GM23338 (cell line): ENCODE data around the gene RABGAP1L. TPM values are rescaled to one million over a fixed set of nuclear protein-coding genes. Genes with fewer than 3 reads are reported as not detected.

Experiments
- ATAC-seq: fragments of 200-7000 bp; cut with Tn5 transposase; 3 replicates; pipeline ENCODE4 v1.9.1; 2020
- DNase-seq: peaks from one replicate; pipeline ENCODE4 v3.0.0-alpha.2; 2015; ENCODE audit warnings: low spot score
- H2AFZ ChIP-seq: fragments of 200-600 bp; sonication (generic); 2 replicates; pipeline ENCODE4 v1.8.0; 2016; ENCODE audit warnings: antibody characterized with exemption, mild to moderate bottlenecking, moderate library complexity
- H3F3A ChIP-seq: fragments of 200-600 bp; sonication (generic); replicated peaks from 2 replicates; pipeline ENCODE4 v1.8.0; 2017; ENCODE audit warnings: antibody characterized with exemption, mixed run types, low read depth
- H3K27ac ChIP-seq: fragments of 200-600 bp; sonication (generic); 2 replicates; pipeline ENCODE4 v1.6.1; 2016; ENCODE audit warnings: low read depth
- H3K27me3 ChIP-seq: fragments of 200-600 bp; sonication (generic); 2 replicates; pipeline ENCODE4 v1.8.0; 2016; ENCODE audit warnings: mild to moderate bottlenecking, mixed run types, moderate library complexity; ENCODE audit not compliant: insufficient read depth
- H3K36me3 ChIP-seq: fragments of 200-600 bp; sonication (generic); 2 replicates; pipeline ENCODE4 v1.8.0; 2016; ENCODE audit warnings: mild to moderate bottlenecking; ENCODE audit not compliant: insufficient read depth
- H3K4me1 ChIP-seq: fragments of 200-600 bp; sonication (generic); 2 replicates; pipeline ENCODE4 v1.8.0; 2016; ENCODE audit warnings: mild to moderate bottlenecking, moderate library complexity; ENCODE audit not compliant: insufficient read depth
- H3K4me2 ChIP-seq: fragments of 200-600 bp; sonication (generic); 2 replicates; pipeline ENCODE4 v1.7.1; 2017; ENCODE audit warnings: mixed run types
- H3K4me3 ChIP-seq: fragments of 200-600 bp; sonication (generic); 2 replicates; pipeline ENCODE4 v1.6.1; 2016; ENCODE audit warnings: mixed run types
- H3K79me2 ChIP-seq: fragments of 200-600 bp; sonication (generic); replicated peaks from 2 replicates; pipeline ENCODE4 v1.8.0; 2017; ENCODE audit warnings: mild to moderate bottlenecking; ENCODE audit not compliant: insufficient read depth
- H3K9me2 ChIP-seq: fragments of 200-600 bp; sonication (generic); 2 replicates; pipeline ENCODE4 v1.8.0; 2017; ENCODE audit not compliant: insufficient read depth
- H4K20me1 ChIP-seq: fragments of 200-600 bp; sonication (generic); replicated peaks from 2 replicates; pipeline ENCODE4 v1.8.0; 2017; ENCODE audit warnings: mild to moderate bottlenecking; ENCODE audit not compliant: insufficient read depth
- H3K27ac Mint-ChIP-seq: 2 replicates; pipeline ENCODE4 v1.8.0; 2020; ENCODE audit warnings: inconsistent platforms, mild to moderate bottlenecking, moderate library complexity, mixed read lengths
- H3K27me3 Mint-ChIP-seq: 3 replicates; pipeline ENCODE4 v1.8.0; 2022; ENCODE audit warnings: low read depth, mild to moderate bottlenecking, moderate library complexity, mixed read lengths, inconsistent platforms; ENCODE audit not compliant: insufficient read depth, poor library complexity
- H3K36me3 Mint-ChIP-seq: 3 replicates; pipeline ENCODE4 v1.8.0; 2021; ENCODE audit warnings: low read depth, mild to moderate bottlenecking, inconsistent platforms, moderate library complexity, mixed read lengths
- H3K4me1 Mint-ChIP-seq: 3 replicates; pipeline ENCODE4 v1.8.0; 2020; ENCODE audit warnings: mild to moderate bottlenecking, inconsistent platforms, mixed read lengths
- H3K4me3 Mint-ChIP-seq: 3 replicates; pipeline ENCODE4 v1.8.0; 2021; ENCODE audit warnings: moderate library complexity, mild to moderate bottlenecking, inconsistent platforms, mixed read lengths
- H3K9me3 Mint-ChIP-seq: 3 replicates; pipeline ENCODE4 v1.8.0; 2020; ENCODE audit warnings: moderate library complexity, mild to moderate bottlenecking, inconsistent platforms, mixed read lengths
- ETS1 ChIP-seq: IDR thresholded peaks from 2 replicates; pipeline ENCODE4 v1.6.1; 2016; ENCODE audit warnings: antibody characterized with exemption
- EZH2 ChIP-seq: fragments of 200-600 bp; sonication (generic); IDR thresholded peaks from one replicate; pipeline ENCODE4 v1.8.0; 2017; ENCODE audit warnings: antibody characterized with exemption, mild to moderate bottlenecking, low read depth; ENCODE audit not compliant: unreplicated experiment
- POLR2AphosphoS5 ChIP-seq: IDR thresholded peaks from 2 replicates; pipeline ENCODE4 v1.6.1; 2016; ENCODE audit warnings: antibody characterized with exemption, low read depth
- ZNF114 ChIP-seq: fragments of 250-450 bp; sonication (Bioruptor Pico); IDR thresholded peaks from 2 replicates; pipeline ENCODE4 v1.5.0; 2020; ENCODE audit warnings: mild to moderate bottlenecking, moderate library complexity
- polyA plus RNA-seq: library from polyadenylated mRNA; unstranded; fragments of >200 nt; fragmentation: Nextera tagmentation; extraction: Ambion mirVana; gene quantifications from 2 replicates; pipeline ENCODE4 v1.2.1, GENCODE V29; 2016
- total RNA-seq: library from RNA; depleted of rRNA; stranded (reverse); fragments of >200 nt; shearing (Covaris generic); gene quantifications from 2 replicates; pipeline ENCODE4 v1.2.3, GENCODE V29; 2014
- TF ChIP-seq, protein P1 (sequence below): fragments of 250-450 bp; sonication (Bioruptor Pico); IDR thresholded peaks from 2 replicates; pipeline ENCODE4 v1.5.0; 2020; ENCODE audit warnings: mild to moderate bottlenecking, moderate library complexity

Gene RABGAP1L
- total and polyA plus RNA-seq, 2 experiments from 2014 or later = 83.2 to 136 TPM

DNA sequence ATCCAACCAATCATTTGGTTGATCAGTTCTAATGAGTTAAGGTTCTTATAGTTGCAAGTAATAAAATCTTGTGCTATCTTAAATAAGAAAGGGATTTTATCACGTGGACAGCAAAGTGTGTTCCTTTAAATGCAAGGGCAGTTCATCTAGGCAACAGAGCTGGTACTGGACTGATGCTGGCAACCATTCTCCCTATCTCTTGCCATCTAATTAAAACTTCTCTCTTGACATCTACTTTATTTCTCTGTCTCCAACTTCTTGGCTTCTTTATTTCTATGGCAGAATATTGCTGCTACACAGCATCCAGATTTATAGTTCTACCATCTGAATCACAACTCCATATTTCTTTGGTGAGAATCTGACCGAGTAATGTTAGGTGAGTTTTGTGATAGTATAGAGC is 725.2 kb downstream of the RABGAP1L start:
- Histone ChIP-seq H3F3A (peaks cover 7% of the 10 kb centered on the region; the same call in 1 of the 2 replicates), H3K36me3 (peaks cover 50% of the 10 kb centered on the region), H3K9me2 (no peaks in the 10 kb centered on the region), H3K4me1 (0 out of 2 replicates have a peak, but pooled peaks cover 10% of the 10 kb centered on the region), H3K79me2 (peaks cover 100% of the 10 kb centered on the region), H3K4me2 (no peak overlapping the region), H3K27ac (peak overlapping the region; percentile 80; the same call in 1 of the 2 replicates), H4K20me1 (peaks cover 34% of the 10 kb centered on the region), H3K27me3 (no peaks in the 10 kb centered on the region), H3K4me3 (no peak overlapping the region), H2AFZ (no peak overlapping the region)
- Mint-ChIP-seq H3K4me3 (no peak overlapping the region), H3K9me3 (no peaks in the 10 kb centered on the region), H3K4me1 (peaks cover 24% of the 10 kb centered on the region), H3K27ac (no peak overlapping the region), H3K27me3 (no peaks in the 10 kb centered on the region), H3K36me3 (peaks cover 89% of the 10 kb centered on the region)
- DNase-seq (no peak), ATAC-seq (no peak)
- TF ChIP-seq POLR2AphosphoS5 = no peak
- no peak for TF ChIP-seq ZNF114 (CRISPR knock-in tag)
- TF ChIP-seq, protein P1, sequence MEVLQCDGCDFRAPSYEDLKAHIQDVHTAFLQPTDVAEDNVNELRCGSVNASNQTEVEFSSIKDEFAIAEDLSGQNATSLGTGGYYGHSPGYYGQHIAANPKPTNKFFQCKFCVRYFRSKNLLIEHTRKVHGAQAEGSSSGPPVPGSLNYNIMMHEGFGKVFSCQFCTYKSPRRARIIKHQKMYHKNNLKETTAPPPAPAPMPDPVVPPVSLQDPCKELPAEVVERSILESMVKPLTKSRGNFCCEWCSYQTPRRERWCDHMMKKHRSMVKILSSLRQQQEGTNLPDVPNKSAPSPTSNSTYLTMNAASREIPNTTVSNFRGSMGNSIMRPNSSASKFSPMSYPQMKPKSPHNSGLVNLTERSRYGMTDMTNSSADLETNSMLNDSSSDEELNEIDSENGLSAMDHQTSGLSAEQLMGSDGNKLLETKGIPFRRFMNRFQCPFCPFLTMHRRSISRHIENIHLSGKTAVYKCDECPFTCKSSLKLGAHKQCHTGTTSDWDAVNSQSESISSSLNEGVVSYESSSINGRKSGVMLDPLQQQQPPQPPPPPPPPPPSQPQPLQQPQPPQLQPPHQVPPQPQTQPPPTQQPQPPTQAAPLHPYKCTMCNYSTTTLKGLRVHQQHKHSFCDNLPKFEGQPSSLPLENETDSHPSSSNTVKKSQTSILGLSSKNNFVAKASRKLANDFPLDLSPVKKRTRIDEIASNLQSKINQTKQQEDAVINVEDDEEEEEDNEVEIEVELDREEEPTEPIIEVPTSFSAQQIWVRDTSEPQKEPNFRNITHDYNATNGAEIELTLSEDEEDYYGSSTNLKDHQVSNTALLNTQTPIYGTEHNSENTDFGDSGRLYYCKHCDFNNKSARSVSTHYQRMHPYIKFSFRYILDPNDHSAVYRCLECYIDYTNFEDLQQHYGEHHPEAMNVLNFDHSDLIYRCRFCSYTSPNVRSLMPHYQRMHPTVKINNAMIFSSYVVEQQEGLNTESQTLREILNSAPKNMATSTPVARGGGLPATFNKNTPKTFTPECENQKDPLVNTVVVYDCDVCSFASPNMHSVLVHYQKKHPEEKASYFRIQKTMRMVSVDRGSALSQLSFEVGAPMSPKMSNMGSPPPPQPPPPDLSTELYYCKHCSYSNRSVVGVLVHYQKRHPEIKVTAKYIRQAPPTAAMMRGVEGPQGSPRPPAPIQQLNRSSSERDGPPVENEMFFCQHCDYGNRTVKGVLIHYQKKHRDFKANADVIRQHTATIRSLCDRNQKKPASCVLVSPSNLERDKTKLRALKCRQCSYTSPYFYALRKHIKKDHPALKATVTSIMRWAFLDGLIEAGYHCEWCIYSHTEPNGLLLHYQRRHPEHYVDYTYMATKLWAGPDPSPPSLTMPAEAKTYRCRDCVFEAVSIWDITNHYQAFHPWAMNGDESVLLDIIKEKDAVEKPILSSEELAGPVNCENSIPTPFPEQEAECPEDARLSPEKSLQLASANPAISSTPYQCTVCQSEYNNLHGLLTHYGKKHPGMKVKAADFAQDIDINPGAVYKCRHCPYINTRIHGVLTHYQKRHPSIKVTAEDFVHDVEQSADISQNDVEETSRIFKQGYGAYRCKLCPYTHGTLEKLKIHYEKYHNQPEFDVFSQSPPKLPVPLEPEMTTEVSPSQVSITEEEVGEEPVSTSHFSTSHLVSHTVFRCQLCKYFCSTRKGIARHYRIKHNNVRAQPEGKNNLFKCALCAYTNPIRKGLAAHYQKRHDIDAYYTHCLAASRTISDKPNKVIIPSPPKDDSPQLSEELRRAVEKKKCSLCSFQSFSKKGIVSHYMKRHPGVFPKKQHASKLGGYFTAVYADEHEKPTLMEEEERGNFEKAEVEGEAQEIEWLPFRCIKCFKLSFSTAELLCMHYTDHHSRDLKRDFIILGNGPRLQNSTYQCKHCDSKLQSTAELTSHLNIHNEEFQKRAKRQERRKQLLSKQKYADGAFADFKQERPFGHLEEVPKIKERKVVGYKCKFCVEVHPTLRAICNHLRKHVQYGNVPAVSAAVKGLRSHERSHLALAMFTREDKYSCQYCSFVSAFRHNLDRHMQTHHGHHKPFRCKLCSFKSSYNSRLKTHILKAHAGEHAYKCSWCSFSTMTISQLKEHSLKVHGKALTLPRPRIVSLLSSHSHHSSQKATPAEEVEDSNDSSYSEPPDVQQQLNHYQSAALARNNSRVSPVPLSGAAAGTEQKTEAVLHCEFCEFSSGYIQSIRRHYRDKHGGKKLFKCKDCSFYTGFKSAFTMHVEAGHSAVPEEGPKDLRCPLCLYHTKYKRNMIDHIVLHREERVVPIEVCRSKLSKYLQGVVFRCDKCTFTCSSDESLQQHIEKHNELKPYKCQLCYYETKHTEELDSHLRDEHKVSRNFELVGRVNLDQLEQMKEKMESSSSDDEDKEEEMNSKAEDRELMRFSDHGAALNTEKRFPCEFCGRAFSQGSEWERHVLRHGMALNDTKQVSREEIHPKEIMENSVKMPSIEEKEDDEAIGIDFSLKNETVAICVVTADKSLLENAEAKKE = no peak

DNA sequence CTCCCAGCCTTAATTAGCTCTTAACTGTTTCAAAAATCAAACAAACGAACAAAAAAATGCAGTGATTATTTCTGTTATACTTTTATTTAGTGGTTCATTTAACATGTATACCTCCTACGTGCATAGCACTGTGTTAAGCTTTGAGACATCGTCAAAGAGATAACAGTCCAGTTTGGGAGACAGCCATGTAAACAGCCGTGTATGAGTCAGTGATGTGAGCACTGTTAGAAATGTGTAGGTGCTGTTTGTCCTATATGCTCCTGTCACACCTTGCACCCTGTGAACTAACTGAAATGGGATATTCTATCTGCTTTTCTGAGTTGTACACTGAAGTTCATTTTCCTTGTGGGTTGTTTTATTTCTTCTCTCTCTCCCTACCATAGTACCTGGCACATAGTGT is 730.7 kb downstream of the RABGAP1L start:
- H3K9me3 Mint-ChIP-seq = peaks cover 5% of the 10 kb centered on the region; the same call in 2 of the 3 replicates
- Histone ChIP-seq H3K4me2 (no peak overlapping the region), H3K27ac (peak overlapping the region; percentile 12; the same call in 1 of the 2 replicates), H3K79me2 (peaks cover 100% of the 10 kb centered on the region), H3K9me2 (no peaks in the 10 kb centered on the region), H2AFZ (no peak overlapping the region), H3K27me3 (no peaks in the 10 kb centered on the region), H3K4me3 (no peak overlapping the region), H3K36me3 (peaks cover 55% of the 10 kb centered on the region), H3F3A (peaks cover 7% of the 10 kb centered on the region; the same call in 1 of the 2 replicates), H4K20me1 (peaks cover 46% of the 10 kb centered on the region), H3K4me1 (no peaks in the 10 kb centered on the region)
- no peak overlapping the region for H3K4me3 Mint-ChIP-seq
- ATAC-seq (no peak), DNase-seq (no peak)
- peaks cover 82% of the 10 kb centered on the region for H3K36me3 Mint-ChIP-seq
- no peaks in the 10 kb centered on the region for H3K4me1 Mint-ChIP-seq
- H3K27ac Mint-ChIP-seq = no peak overlapping the region
- H3K27me3 Mint-ChIP-seq = no peaks in the 10 kb centered on the region
- TF ChIP-seq EZH2 = no peak
- no peak for TF ChIP-seq POLR2AphosphoS5
- TF ChIP-seq ETS1 = no peak
